Peyer's patch (tissue), 4 donors: ENCODE results near the gene UGT2A3. TPM values are rescaled to one million over a fixed set of nuclear protein-coding genes. Genes with fewer than 3 reads are reported as not detected.

ENCODE experiments used
- DNase-seq, 3 donors: peaks; one replicate each; pipeline ENCODE4 v3.0.0-alpha.2; 2017 to 2019
- H3K27ac ChIP-seq, 4 donors: fragments of 200-600 bp; sonication (generic); one replicate each; pipeline ENCODE4 v1.5.1; 2016 to 2019
- H3K27me3 ChIP-seq, 2 donors: fragments of 200-600 bp; sonication (generic); one replicate each; pipeline ENCODE4 v1.5.1; 2019
- H3K36me3 ChIP-seq, 3 donors: fragments of 200-600 bp; sonication (generic); one replicate each; pipeline ENCODE4 v1.5.1; 2016 to 2019
- H3K4me1 ChIP-seq, 4 donors: fragments of 200-600 bp; sonication (generic); one replicate each; pipeline ENCODE4 v1.5.1; 2016 to 2019
- H3K4me3 ChIP-seq, 4 donors: fragments of 200-600 bp; sonication (generic); 1 replicate in 3 of 4; 2 replicates in 1 of 4; pipeline ENCODE4 v1.5.1; 2016 to 2019; ENCODE audit warnings: mild to moderate bottlenecking in 1 of 4
- H3K9me3 ChIP-seq, 4 donors: fragments of 200-600 bp; sonication (generic); one replicate each; pipeline ENCODE4 v1.5.1; 2016 to 2019; ENCODE audit warnings: mild to moderate bottlenecking in 1 of 4
- CTCF ChIP-seq, 6 experiments: fragments of 450-650 bp in 4 of 6; fragments of 200-600 bp in 2 of 6; sonication (generic) in 1 of 6; IDR thresholded peaks; one replicate each; pipeline ENCODE4 v1.5.1; 2017 to 2019; ENCODE audit warnings: antibody characterized with exemption in 6 of 6, mild to moderate bottlenecking in 3 of 6, moderate library complexity in 1 of 6
- POLR2A ChIP-seq, 2 donors: fragments of 450-650 bp; IDR thresholded peaks; one replicate each; pipeline ENCODE4 v1.5.1; 2017; ENCODE audit warnings: antibody characterized with exemption in 2 of 2, mild to moderate bottlenecking in 2 of 2, moderate library complexity in 2 of 2
- total RNA-seq, 4 donors: library from RNA; depleted of rRNA; stranded (reverse); fragments of >200 nt; gene quantifications; one replicate each; pipeline ENCODE4 v1.1.0, GENCODE V29; 2016

The UGT2A3 gene
- total RNA-seq, 4 donors from 2014 or later: 13.2 to 426 (median 176) TPM

DNA sequence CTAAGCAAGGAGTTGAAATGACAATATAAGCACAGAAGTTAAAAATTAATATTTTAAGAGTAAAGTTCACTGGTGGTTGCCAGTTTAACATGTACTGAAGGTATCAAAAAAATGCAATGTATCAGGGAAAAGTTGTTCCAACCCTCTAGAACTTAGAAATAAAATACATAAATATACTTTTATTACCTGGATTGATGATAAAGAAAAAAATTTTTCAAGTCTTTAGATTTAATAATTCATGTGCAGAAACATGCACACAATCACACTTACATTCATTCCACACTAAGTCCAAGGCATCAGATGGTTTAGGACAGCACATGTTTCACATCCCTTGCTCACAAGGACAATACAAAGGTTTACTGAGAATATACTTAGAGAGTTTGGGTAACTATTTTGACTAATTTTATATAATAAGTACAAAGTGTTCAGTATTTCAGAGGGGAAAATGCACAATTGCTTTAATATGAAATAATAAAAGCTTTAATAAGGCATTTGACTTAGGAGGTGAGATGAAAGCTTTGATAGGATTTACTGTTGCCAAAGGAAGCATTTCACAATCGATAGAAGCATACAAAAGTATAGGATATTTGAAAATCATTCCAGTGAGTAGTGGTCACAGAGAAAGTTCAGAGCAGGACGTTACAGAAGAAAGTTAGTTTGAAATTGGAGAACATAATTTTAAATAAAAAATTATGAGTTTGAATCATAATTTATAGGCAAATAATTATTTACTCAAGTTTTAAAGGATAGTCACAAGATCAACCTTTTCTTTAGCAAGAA is 392 bp upstream of the UGT2A3 start:
- no peak overlapping the region for H3K4me3 ChIP-seq
- H3K9me3 ChIP-seq: no peaks in the 10 kb centered on the region
- peak overlapping the region in 1 of 4 donors; percentile 80 for H3K27ac ChIP-seq

DNA sequence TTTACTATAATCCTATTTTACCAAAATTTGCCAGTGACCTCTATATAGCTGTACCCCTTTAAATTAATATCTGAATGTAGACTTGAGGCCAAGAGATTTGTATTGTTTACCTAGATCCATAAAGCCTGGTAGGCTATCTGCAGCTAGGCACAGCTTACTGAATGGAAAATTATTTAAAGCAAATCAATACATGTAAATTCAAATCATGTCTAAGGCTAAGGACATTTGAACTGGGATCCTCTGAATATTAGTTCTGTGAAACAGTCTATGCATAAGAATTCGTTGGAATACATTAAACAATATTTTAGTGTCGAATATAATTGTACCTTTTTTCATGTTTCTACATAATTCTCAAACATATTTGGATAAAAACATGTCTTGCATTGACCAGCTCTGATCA is 1.6 kb downstream of the UGT2A3 start:
- TF ChIP-seq CTCF (IDR thresholded peaks at IDR 0.05) (no peak), POLR2A (IDR thresholded peaks at IDR 0.05) (no peak)
- H3K4me1 ChIP-seq: peaks cover 0 to 11% (median 0%) of the 10 kb centered on the region in 4 donors
- no peak for DNase-seq
- H3K4me3 ChIP-seq: peak overlapping the region in 3 of 4 donors; percentile 18 to 50 (median 48)
- H3K36me3 ChIP-seq: peaks cover 0 to 3% (median 0%) of the 10 kb centered on the region in 3 donors
- no peaks in the 10 kb centered on the region for H3K27me3 ChIP-seq
- H3K9me3 ChIP-seq: no peaks in the 10 kb centered on the region
- peak overlapping the region in 3 of 4 donors; percentile 58 to 84 (median 60) for H3K27ac ChIP-seq

More for the DNA sequence above, 392 bp upstream of the UGT2A3 start:
- DNase-seq: no peak
- TF ChIP-seq POLR2A (IDR thresholded peaks at IDR 0.05) (no peak), CTCF (IDR thresholded peaks at IDR 0.05) (no peak)
- no peaks in the 10 kb centered on the region for H3K27me3 ChIP-seq
- H3K4me1 ChIP-seq: peaks cover 0 to 11% (median 0%) of the 10 kb centered on the region in 4 donors
- H3K36me3 ChIP-seq: no peaks in the 10 kb centered on the region

- no peaks in the 10 kb centered on the region for H3K9me3 ChIP-seq
- TF ChIP-seq POLR2A (IDR thresholded peaks at IDR 0.05): no peak
- TF ChIP-seq CTCF (IDR thresholded peaks at IDR 0.05): no peak
- no peak for DNase-seq
- peak overlapping the region in 3 of 4 donors; percentile 58 to 84 (median 79) for H3K27ac ChIP-seq
- peak overlapping the region in 3 of 4 donors; percentile 18 to 50 (median 48) for H3K4me3 ChIP-seq
- H3K4me1 ChIP-seq: peaks cover 0 to 10% (median 0%) of the 10 kb centered on the region in 4 donors
- H3K27me3 ChIP-seq: no peaks in the 10 kb centered on the region
- H3K36me3 ChIP-seq: peaks cover 0 to 6% (median 0%) of the 10 kb centered on the region in 3 donors
Measured at GRCh38 chr4:68948985-68949384, 2.6 kb downstream of the UGT2A3 start.

GRCh38 chr4:68948044-68948743 is 3.4 kb downstream of the UGT2A3 start:
- H3K27me3 ChIP-seq: no peaks in the 10 kb centered on the region
- H3K27ac ChIP-seq: peak overlapping the region in 3 of 4 donors; percentile 58 to 84 (median 79)
- peak in 2 of 3 donors; percentile 47 to 61 for DNase-seq
- H3K4me1 ChIP-seq: peaks cover 0 to 4% (median 0%) of the 10 kb centered on the region in 4 donors
- TF ChIP-seq POLR2A (IDR thresholded peaks at IDR 0.05) (peak in 1 of 2 donors; percentile 35), CTCF (IDR thresholded peaks at IDR 0.05) (no peak)
- peak overlapping the region in 2 of 4 donors; percentile 48 to 50 for H3K4me3 ChIP-seq
- H3K9me3 ChIP-seq: no peaks in the 10 kb centered on the region
- peaks cover 0 to 11% (median 0%) of the 10 kb centered on the region in 3 donors for H3K36me3 ChIP-seq

GRCh38 chr4:68929076-68929737 is 22.4 kb downstream of the UGT2A3 start:
- H3K27ac ChIP-seq: no peak overlapping the region
- no peak for DNase-seq
- H3K27me3 ChIP-seq: no peaks in the 10 kb centered on the region
- no peak for TF ChIP-seq CTCF (IDR thresholded peaks at IDR 0.05)
- TF ChIP-seq POLR2A (IDR thresholded peaks at IDR 0.05): no peak
- H3K9me3 ChIP-seq: no peaks in the 10 kb centered on the region
- peaks cover 0 to 6% (median 0%) of the 10 kb centered on the region in 3 donors for H3K36me3 ChIP-seq
- no peak overlapping the region for H3K4me3 ChIP-seq
- H3K4me1 ChIP-seq: no peaks in the 10 kb centered on the region
